HepG2 (cell line): Measurements from ENCODE around the gene ATP5MK. TPM values are rescaled to one million over a fixed set of nuclear protein-coding genes. Genes with fewer than 3 reads are reported as not detected.

Experiments used
- ATRX ChIP-seq: sonication (generic); formaldehyde crosslinking; IDR thresholded peaks from 2 replicates; pipeline ENCODE4 v1.4.0; 2020; ENCODE audit warnings: missing genetic modification reagents, borderline replicate concordance
- CCDC6 ChIP-seq: sonication (generic); formaldehyde crosslinking; IDR thresholded peaks from 2 replicates; pipeline ENCODE4 v1.8.1; 2022; ENCODE audit warnings: mild to moderate bottlenecking, missing genetic modification reagents, moderate library complexity
- CEBPG ChIP-seq: IDR thresholded peaks from 2 replicates; pipeline ENCODE4 v1.6.1; 2016
- KAT8 ChIP-seq: IDR thresholded peaks from 2 replicates; pipeline ENCODE4 v1.6.1; 2016; ENCODE audit warnings: missing genetic modification reagents, missing compliant biosample characterization
- SALL1 ChIP-seq: sonication (generic); formaldehyde crosslinking; IDR thresholded peaks from 2 replicates; pipeline ENCODE4 v1.8.0; 2022; ENCODE audit warnings: mild to moderate bottlenecking, missing genetic modification reagents
- SMARCE1 ChIP-seq: fragments of 450-650 bp; IDR thresholded peaks from 2 replicates; pipeline ENCODE4 v1.6.1; 2017; ENCODE audit warnings: borderline replicate concordance
- TAF15 ChIP-seq: fragments of 200-400 bp; formaldehyde crosslinking; IDR thresholded peaks from one replicate; pipeline ENCODE4 v1.6.1; 2018; ENCODE audit warnings: mild to moderate bottlenecking, low read depth, low read length; ENCODE audit not compliant: poor library complexity, severe bottlenecking
- TERF1 ChIP-seq: sonication (generic); formaldehyde crosslinking; IDR thresholded peaks from 2 replicates; pipeline ENCODE4 v1.8.0; 2022; ENCODE audit warnings: mild to moderate bottlenecking, missing genetic modification reagents, moderate library complexity
- THAP8 ChIP-seq: sonication (generic); formaldehyde crosslinking; IDR thresholded peaks from 2 replicates; pipeline ENCODE4 v1.5.1; 2020; ENCODE audit warnings: missing genetic modification reagents, mild to moderate bottlenecking, borderline replicate concordance
- THRA ChIP-seq: sonication (generic); formaldehyde crosslinking; IDR thresholded peaks from 2 replicates; pipeline ENCODE4 v1.4.0; 2020; ENCODE audit warnings: missing genetic modification reagents, borderline replicate concordance
- TOE1 ChIP-seq: sonication (generic); formaldehyde crosslinking; IDR thresholded peaks from 2 replicates; pipeline ENCODE4 v1.4.0; 2020; ENCODE audit warnings: mild to moderate bottlenecking, missing genetic modification reagents
- TRIM24 ChIP-seq: sonication (generic); formaldehyde crosslinking; IDR thresholded peaks from 2 replicates; pipeline ENCODE4 v1.8.0; 2022; ENCODE audit warnings: mild to moderate bottlenecking, missing genetic modification reagents
- ZBTB44 ChIP-seq: sonication (generic); formaldehyde crosslinking; IDR thresholded peaks from 2 replicates; pipeline ENCODE4 v1.4.0; 2020; ENCODE audit warnings: missing genetic modification reagents
- ZNF160 ChIP-seq: sonication (generic); formaldehyde crosslinking; IDR thresholded peaks from 2 replicates; pipeline ENCODE4 v1.8.0; 2022; ENCODE audit warnings: mild to moderate bottlenecking, inconsistent platforms, missing genetic modification reagents
- ZNF234 ChIP-seq: sonication (generic); formaldehyde crosslinking; conservative IDR thresholded peaks from 2 replicates; pipeline ENCODE4 v1.5.1; 2020; ENCODE audit warnings: mild to moderate bottlenecking, missing genetic modification reagents
- ZNF776 ChIP-seq: sonication (generic); formaldehyde crosslinking; IDR thresholded peaks from 2 replicates; pipeline ENCODE4 v1.4.0; 2020; ENCODE audit warnings: mild to moderate bottlenecking, missing genetic modification reagents
- ZSCAN29 ChIP-seq: sonication (generic); formaldehyde crosslinking; conservative IDR thresholded peaks from 2 replicates; pipeline ENCODE4 v1.4.0; 2020; ENCODE audit warnings: mild to moderate bottlenecking, missing genetic modification reagents
- polyA plus RNA-seq, 8 experiments: library from polyadenylated mRNA; depleted of rRNA in 3 of 8; stranded (reverse) in 7 of 8; unstranded in 1 of 8; fragments of >200 nt; fragmentation: Illumina TruSeq in 4 of 8; extraction: Trizol in 4 of 8; gene quantifications; 2 replicates each; pipeline versions ENCODE4 v1.2.1 to v1.2.3, GENCODE V29; 2011 to 2016; ENCODE audit warnings: low read depth in 4 of 8, missing spikeins in 1 of 8, mixed read lengths in 1 of 8; ENCODE audit not compliant: insufficient read depth in 1 of 8
- total RNA-seq, 5 experiments: library from RNA; depleted of rRNA; stranded (reverse); fragments of >200 nt; fragmentation: Illumina TruSeq; extraction: Trizol; gene quantifications; 2 replicates each; pipeline ENCODE4 v1.2.3, GENCODE V29; 2016; ENCODE audit warnings: low read depth in 1 of 5
- TF ChIP-seq, protein P1 (sequence below): sonication (generic); formaldehyde crosslinking; IDR thresholded peaks from 2 replicates; pipeline ENCODE4 v1.4.0; 2020; ENCODE audit warnings: missing genetic modification reagents, borderline replicate concordance

ATP5MK gene
- total and polyA plus RNA-seq, 2 of the 13 experiments (the other 11 are each of a cell fraction or from before 2014, with no cell fraction given), result 312 to 517 TPM

- TF ChIP-seq THAP8 (CRISPR knock-in tag) (peak; percentile 73; the same call in 1 of the 2 replicates), CCDC6 (CRISPR knock-in tag) (peak; percentile 80; the same call in 1 of the 2 replicates), TAF15 (peak; percentile 39), ZBTB44 (CRISPR knock-in tag) (no peak), ZNF234 (CRISPR knock-in tag) (no peak), ATRX (CRISPR knock-in tag) (no peak), SALL1 (no peak; the same call in none of the 2 replicates), SMARCE1 (no peak), CEBPG (CRISPR knock-in tag) (no peak; the same call in 1 of the 2 replicates), TERF1 (CRISPR knock-in tag) (no peak), TOE1 (CRISPR knock-in tag) (no peak), ZSCAN29 (CRISPR knock-in tag) (no peak), ZNF160 (no peak; the same call in 1 of the 2 replicates), THRA (CRISPR knock-in tag) (no peak; the same call in 1 of the 2 replicates), TRIM24 (CRISPR knock-in tag) (no peak), ZNF776 (CRISPR knock-in tag) (no peak), KAT8 (peak; percentile 95)
- TF ChIP-seq, protein P1, sequence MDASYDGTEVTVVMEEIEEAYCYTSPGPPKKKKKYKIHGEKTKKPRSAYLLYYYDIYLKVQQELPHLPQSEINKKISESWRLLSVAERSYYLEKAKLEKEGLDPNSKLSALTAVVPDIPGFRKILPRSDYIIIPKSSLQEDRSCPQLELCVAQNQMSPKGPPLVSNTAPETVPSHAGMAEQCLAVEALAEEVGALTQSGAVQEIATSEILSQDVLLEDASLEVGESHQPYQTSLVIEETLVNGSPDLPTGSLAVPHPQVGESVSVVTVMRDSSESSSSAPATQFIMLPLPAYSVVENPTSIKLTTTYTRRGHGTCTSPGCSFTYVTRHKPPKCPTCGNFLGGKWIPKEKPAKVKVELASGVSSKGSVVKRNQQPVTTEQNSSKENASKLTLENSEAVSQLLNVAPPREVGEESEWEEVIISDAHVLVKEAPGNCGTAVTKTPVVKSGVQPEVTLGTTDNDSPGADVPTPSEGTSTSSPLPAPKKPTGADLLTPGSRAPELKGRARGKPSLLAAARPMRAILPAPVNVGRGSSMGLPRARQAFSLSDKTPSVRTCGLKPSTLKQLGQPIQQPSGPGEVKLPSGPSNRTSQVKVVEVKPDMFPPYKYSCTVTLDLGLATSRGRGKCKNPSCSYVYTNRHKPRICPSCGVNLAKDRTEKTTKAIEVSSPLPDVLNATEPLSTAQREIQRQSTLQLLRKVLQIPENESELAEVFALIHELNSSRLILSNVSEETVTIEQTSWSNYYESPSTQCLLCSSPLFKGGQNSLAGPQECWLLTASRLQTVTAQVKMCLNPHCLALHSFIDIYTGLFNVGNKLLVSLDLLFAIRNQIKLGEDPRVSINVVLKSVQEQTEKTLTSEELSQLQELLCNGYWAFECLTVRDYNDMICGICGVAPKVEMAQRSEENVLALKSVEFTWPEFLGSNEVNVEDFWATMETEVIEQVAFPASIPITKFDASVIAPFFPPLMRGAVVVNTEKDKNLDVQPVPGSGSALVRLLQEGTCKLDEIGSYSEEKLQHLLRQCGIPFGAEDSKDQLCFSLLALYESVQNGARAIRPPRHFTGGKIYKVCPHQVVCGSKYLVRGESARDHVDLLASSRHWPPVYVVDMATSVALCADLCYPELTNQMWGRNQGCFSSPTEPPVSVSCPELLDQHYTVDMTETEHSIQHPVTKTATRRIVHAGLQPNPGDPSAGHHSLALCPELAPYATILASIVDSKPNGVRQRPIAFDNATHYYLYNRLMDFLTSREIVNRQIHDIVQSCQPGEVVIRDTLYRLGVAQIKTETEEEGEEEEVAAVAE (CRISPR knock-in tag), result peak; percentile 55; the same call in 1 of the 2 replicates
Measured at GRCh38 chr10:103396067-103396788, at the start of gene ATP5MK, which contains the start of gene PDCD11 (continued).
